Panc1 (cell line): ENCODE results near the gene TFB2M. TPM values are rescaled to one million over a fixed set of nuclear protein-coding genes. Genes with fewer than 3 reads are reported as not detected.

ENCODE experiments used
- ATAC-seq: fragments of 200-7000 bp; cut with Tn5 transposase; 2 replicates; pipeline ENCODE4 v1.9.1; 2020; ENCODE audit warnings: mild to moderate bottlenecking, moderate library complexity
- BruUV-seq: library from RNA; stranded (reverse); fragments of 400-500 nt; replicated peaks from 2 replicates; lab custom pipeline; 2021; lab: Mats Ljungman, UMichigan
- CTCF ChIA-PET: fragments of 300-600 bp; sonication (Branson Sonifier 250); formaldehyde crosslinking; loops from one replicate; lab custom pipeline; 2022; ENCODE audit warnings: antibody characterized with exemption; lab: Charles Lee
- POLR2A ChIA-PET: fragments of 300-600 bp; sonication (Branson Sonifier 250); formaldehyde crosslinking; loops from one replicate; lab custom pipeline; 2022; ENCODE audit warnings: antibody characterized with exemption; lab: Charles Lee
- DNase-seq: peaks from one replicate; pipeline ENCODE4 v3.0.0-alpha.2; 2010; ENCODE audit warnings: low read depth, low spot score
- H3K27ac ChIP-seq: 2 replicates; pipeline ENCODE4 v1.5.1; 2011; ENCODE audit warnings: mild to moderate bottlenecking, low read length, inconsistent platforms
- H3K27me3 ChIP-seq: fragments of 200-500 bp; sonication (Bioruptor generic); 2 replicates; pipeline ENCODE4 v1.6.0; 2014; ENCODE audit warnings: low read length, inconsistent platforms; ENCODE audit not compliant: control insufficient read depth, insufficient read depth
- H3K36me3 ChIP-seq: fragments of 200-500 bp; sonication (Bioruptor generic); 2 replicates; pipeline ENCODE4 v1.5.1; 2014; ENCODE audit warnings: inconsistent platforms, mild to moderate bottlenecking, low read length, moderate library complexity; ENCODE audit not compliant: control insufficient read depth, insufficient read depth
- H3K4me1 ChIP-seq: 2 replicates; pipeline ENCODE4 v1.5.1; 2011; ENCODE audit warnings: inconsistent platforms, mild to moderate bottlenecking, low read length, moderate library complexity; ENCODE audit not compliant: control insufficient read depth, insufficient read depth
- H3K4me3 ChIP-seq, 2 experiments: 2 replicates each; pipeline ENCODE4 v1.5.1; 2011 to 2012; ENCODE audit warnings: low read depth in 2 of 2, low read length in 2 of 2, mild to moderate bottlenecking in 2 of 2, inconsistent platforms in 1 of 2, moderate library complexity in 1 of 2
- H3K9me3 ChIP-seq: fragments of 200-500 bp; sonication (Bioruptor generic); 2 replicates; pipeline ENCODE4 v1.5.1; 2014; ENCODE audit warnings: low read depth, mild to moderate bottlenecking, inconsistent platforms, low read length, moderate library complexity; ENCODE audit not compliant: control insufficient read depth, insufficient read depth
- CTCF ChIP-seq: fragments of 450-650 bp; IDR thresholded peaks from 2 replicates; pipeline ENCODE4 v1.5.1; 2017; ENCODE audit warnings: mild to moderate bottlenecking
- POLR2AphosphoS5 ChIP-seq: IDR thresholded peaks from 2 replicates; pipeline ENCODE4 v1.6.1; 2012; ENCODE audit warnings: mild to moderate bottlenecking, low read depth, low read length, moderate library complexity
- REST ChIP-seq, 2 experiments: IDR thresholded peaks; 2 replicates each; pipeline ENCODE4 v1.6.1; 2011 to 2012; ENCODE audit warnings: low read depth in 2 of 2, control low read depth in 1 of 2, low read length in 1 of 2, mild to moderate bottlenecking in 1 of 2, moderate library complexity in 1 of 2; ENCODE audit not compliant: insufficient read depth in 1 of 2
- SIN3A ChIP-seq: IDR thresholded peaks from 2 replicates; pipeline ENCODE4 v1.6.1; 2012; ENCODE audit warnings: low read depth, mild to moderate bottlenecking, low read length, moderate library complexity, borderline replicate concordance; ENCODE audit not compliant: insufficient read depth
- TCF7L2 ChIP-seq: IDR thresholded peaks from 2 replicates; pipeline ENCODE4 v1.6.1; 2011; ENCODE audit warnings: mild to moderate bottlenecking, low read depth, low read length, inconsistent platforms
- in situ Hi-C: cut with HindIII; loops from 2 replicates; pipeline ENCODE4 v1.10.0; 2016; ENCODE audit warnings: low sequenced_read_pairs, low pct_unique_long_range_greater_than_20kb
- intact Hi-C: fragments of 100-400 bp; cut with micrococcal nuclease; formaldehyde crosslinking; loops from one replicate; pipeline ENCODE4 v1.10.0; 2022; ENCODE audit not compliant: unreplicated experiment
- total RNA-seq: library from RNA; stranded (reverse); gene quantifications from one replicate; pipeline ENCODE4 v1.2.1, GENCODE V29; 2021; ENCODE audit not compliant: unreplicated experiment

The TFB2M gene
- total RNA-seq, 1 experiment from 2014 or later: 21.0 TPM

GRCh38 chr1:246544001-246544400 is 22.1 kb downstream of the TFB2M start:
- in situ Hi-C loops: no loop called here
- POLR2A ChIA-PET: no interaction called here
- CTCF ChIA-PET: no interaction called here
- BruUV-seq: no TSS peak
- intact Hi-C loops: no loop called here
- Histone ChIP-seq H3K27me3 (no peaks in the 10 kb centered on the region), H3K27ac (no peak overlapping the region), H3K36me3 (peaks cover 17% of the 10 kb centered on the region; the same call in 1 of the 2 replicates), H3K4me3 (no peak overlapping the region), H3K9me3 (no peaks in the 10 kb centered on the region), H3K4me1 (no peaks in the 10 kb centered on the region)
- DNase-seq: no peak
- no peak for TF ChIP-seq TCF7L2
- no peak for TF ChIP-seq SIN3A
- no peak for ATAC-seq

DNA sequence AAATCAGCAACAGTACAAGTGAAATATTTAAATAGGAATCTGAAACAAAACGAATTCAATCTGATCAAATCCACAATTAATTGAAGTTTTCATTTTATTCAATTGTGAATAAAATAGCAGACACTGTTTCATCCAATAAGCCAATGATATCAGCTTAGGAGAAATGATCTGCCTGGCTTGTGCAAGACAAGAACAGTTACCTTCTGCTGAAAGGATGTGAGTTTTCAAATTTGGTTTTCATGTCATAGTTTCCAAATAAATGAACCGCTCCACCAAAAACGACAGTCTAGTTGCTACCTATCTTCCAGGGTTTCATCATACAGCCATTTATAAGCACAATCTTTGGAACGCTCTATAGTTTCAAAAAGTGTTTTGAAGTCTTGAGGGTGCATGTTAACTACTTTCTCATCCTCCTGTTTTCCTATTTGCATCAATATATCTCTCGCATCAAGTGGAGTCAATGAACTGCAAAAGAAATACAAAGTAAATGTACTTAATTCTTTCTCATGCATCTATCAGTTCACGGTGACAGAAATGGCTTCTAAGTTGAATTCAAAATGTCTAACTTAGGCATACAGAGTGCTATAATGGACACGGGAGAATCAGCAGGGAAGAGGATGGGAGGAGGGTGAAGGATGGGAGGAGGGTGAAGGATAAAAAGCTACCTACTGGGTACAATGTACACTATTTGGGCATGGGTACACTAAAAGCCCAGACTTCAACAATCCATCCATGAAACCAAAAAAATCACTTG is 25.1 kb downstream of the TFB2M start:
- ATAC-seq (no peak), DNase-seq (no peak)
- H3K27me3 ChIP-seq: no peaks in the 10 kb centered on the region
- POLR2A ChIA-PET: no interaction called here
- peaks cover 5% of the 10 kb centered on the region; the same call in 1 of the 2 replicates for H3K36me3 ChIP-seq
- H3K4me3 ChIP-seq: no peak overlapping the region
- in situ Hi-C loops (no loop called here), intact Hi-C loops (no loop called here)
- H3K27ac ChIP-seq: no peak overlapping the region
- H3K9me3 ChIP-seq: no peaks in the 10 kb centered on the region
- H3K4me1 ChIP-seq: no peaks in the 10 kb centered on the region
- CTCF ChIA-PET: interaction anchor here (0.7 kb wide), 1 partner anchor 15 kb away, joined by 15 read pairs; no protein-coding TSS in a partner anchor
- TF ChIP-seq SIN3A (no peak), REST (IDR thresholded peaks at IDR 0.05; ENCODE audit: insufficient read depth in 1 of 2, low read depth in 2 of 2, low read length in 1 of 2) (no peak)
- no TSS peak for BruUV-seq

GRCh38 chr1:246537887-246538286 is 28.2 kb downstream of the TFB2M start:
- intact Hi-C loops: no loop called here
- CTCF ChIA-PET: no interaction called here
- in situ Hi-C loops: no loop called here
- POLR2A ChIA-PET: no interaction called here
- Histone ChIP-seq H3K9me3 (no peaks in the 10 kb centered on the region), H3K36me3 (peaks cover 2% of the 10 kb centered on the region; the same call in 1 of the 2 replicates), H3K27ac (no peak overlapping the region), H3K27me3 (no peaks in the 10 kb centered on the region), H3K4me1 (no peaks in the 10 kb centered on the region), H3K4me3 (no peak overlapping the region)
- no peak for ATAC-seq
- BruUV-seq: no TSS peak
- no peak for DNase-seq
- no peak for TF ChIP-seq POLR2AphosphoS5
- TF ChIP-seq TCF7L2: no peak
- no peak for TF ChIP-seq SIN3A
- TF ChIP-seq CTCF: no peak
- TF ChIP-seq REST (IDR thresholded peaks at IDR 0.05; ENCODE audit: insufficient read depth in 1 of 2, low read depth in 2 of 2, low read length in 1 of 2): no peak
